ENCODE data around the gene PRKCE. TPM values are rescaled to one million over a fixed set of nuclear protein-coding genes. Genes with fewer than 3 reads are reported as not detected.

The PRKCE gene
- total RNA-seq, 1 experiment from 2014 or later: 4.4 TPM

DNA sequence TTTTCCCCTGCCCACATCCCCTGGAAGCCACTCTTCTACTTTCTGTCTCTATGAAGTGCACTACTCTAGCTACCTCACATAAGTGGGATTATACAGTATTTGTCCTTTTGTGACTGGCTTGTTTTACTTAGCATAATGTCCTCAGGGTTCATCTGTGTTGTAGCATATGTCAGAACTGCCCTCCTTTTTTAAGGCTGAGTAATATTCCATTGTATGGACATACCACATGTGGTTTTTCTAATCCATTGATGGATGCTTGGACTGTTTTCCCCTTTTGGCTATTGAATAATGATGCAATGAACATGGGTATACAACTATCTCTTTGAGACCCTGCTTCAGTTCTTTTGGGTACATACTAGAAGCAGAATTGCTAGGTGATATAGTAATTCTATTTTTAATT lies 95.9 kb downstream of the PRKCE start:
- H3K27me3 ChIP-seq (replicated peaks; ENCODE audit: control insufficient read depth, insufficient read depth, low read length): no peaks in the 10 kb centered on the region
- ChIA-PET POLR2A (no interaction called here), CTCF (no interaction called here)
- H3K36me3 ChIP-seq (ENCODE audit: control insufficient read depth, insufficient read depth, low read length): no peaks in the 10 kb centered on the region
- H3K4me3 ChIP-seq (ENCODE audit: low read depth, low read length): no peak overlapping the region
- H3K4me3 Mint-ChIP-seq (ENCODE audit: unreplicated experiment): no peak overlapping the region
- H3K4me1 ChIP-seq: no peaks in the 10 kb centered on the region
- peaks cover 10% of the 10 kb centered on the region for H3K9me3 Mint-ChIP-seq (ENCODE audit: unreplicated experiment)
- H3K27me3 Mint-ChIP-seq (ENCODE audit: insufficient read depth, unreplicated experiment): peaks cover 5% of the 10 kb centered on the region
- peaks cover 7% of the 10 kb centered on the region; the same call in 1 of the 2 replicates for H3K9me3 ChIP-seq
- H3K36me3 Mint-ChIP-seq (ENCODE audit: insufficient read depth, unreplicated experiment): no peaks in the 10 kb centered on the region
- TF ChIP-seq, protein P1, sequence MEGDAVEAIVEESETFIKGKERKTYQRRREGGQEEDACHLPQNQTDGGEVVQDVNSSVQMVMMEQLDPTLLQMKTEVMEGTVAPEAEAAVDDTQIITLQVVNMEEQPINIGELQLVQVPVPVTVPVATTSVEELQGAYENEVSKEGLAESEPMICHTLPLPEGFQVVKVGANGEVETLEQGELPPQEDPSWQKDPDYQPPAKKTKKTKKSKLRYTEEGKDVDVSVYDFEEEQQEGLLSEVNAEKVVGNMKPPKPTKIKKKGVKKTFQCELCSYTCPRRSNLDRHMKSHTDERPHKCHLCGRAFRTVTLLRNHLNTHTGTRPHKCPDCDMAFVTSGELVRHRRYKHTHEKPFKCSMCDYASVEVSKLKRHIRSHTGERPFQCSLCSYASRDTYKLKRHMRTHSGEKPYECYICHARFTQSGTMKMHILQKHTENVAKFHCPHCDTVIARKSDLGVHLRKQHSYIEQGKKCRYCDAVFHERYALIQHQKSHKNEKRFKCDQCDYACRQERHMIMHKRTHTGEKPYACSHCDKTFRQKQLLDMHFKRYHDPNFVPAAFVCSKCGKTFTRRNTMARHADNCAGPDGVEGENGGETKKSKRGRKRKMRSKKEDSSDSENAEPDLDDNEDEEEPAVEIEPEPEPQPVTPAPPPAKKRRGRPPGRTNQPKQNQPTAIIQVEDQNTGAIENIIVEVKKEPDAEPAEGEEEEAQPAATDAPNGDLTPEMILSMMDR (IDR thresholded peaks at IDR 0.05; ENCODE audit: insufficient read depth in 1 of 2, low read depth in 1 of 2, low read length in 1 of 2, severe bottlenecking in 1 of 2, unreplicated experiment in 1 of 2): no peak
- no TSS peak for BruUV-seq (replicated peaks)
- intact Hi-C loops (cut with micrococcal nuclease; ENCODE audit: unreplicated experiment): no loop called here
- H3K27ac Mint-ChIP-seq (ENCODE audit: unreplicated experiment): no peak overlapping the region
- DNase-seq: no peak
- H3K4me1 Mint-ChIP-seq (ENCODE audit: low read depth, unreplicated experiment): no peaks in the 10 kb centered on the region

DNA sequence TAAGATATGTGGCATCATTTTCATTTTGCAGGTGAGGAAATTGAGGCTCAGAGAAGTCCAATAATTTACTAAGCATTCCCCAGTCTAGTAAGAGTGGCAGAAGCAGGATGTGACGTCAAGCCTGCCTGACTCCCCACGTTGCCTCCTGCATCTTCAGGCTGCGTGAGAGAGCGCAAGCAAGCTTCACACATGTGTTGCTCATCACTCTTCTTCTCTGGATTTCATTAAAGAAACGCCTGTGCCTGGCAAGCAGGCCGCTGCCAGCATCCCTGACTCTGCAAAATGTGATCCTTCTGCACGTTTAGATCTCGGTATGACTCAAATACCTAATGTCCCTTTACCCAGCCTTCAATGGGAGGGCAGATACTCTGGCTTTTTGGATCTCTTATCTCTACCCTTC lies 96.8 kb downstream of the PRKCE start:
- H3K36me3 ChIP-seq (ENCODE audit: control insufficient read depth, insufficient read depth, low read length): no peaks in the 10 kb centered on the region
- intact Hi-C loops (cut with micrococcal nuclease; ENCODE audit: unreplicated experiment): no loop called here
- H3K4me1 Mint-ChIP-seq (ENCODE audit: low read depth, unreplicated experiment): no peaks in the 10 kb centered on the region
- peaks cover 5% of the 10 kb centered on the region for H3K27me3 Mint-ChIP-seq (ENCODE audit: insufficient read depth, unreplicated experiment)
- TF ChIP-seq, protein P1 (IDR thresholded peaks at IDR 0.05; ENCODE audit: insufficient read depth in 1 of 2, low read depth in 1 of 2, low read length in 1 of 2, severe bottlenecking in 1 of 2, unreplicated experiment in 1 of 2): no peak
- no peak overlapping the region for H3K4me3 ChIP-seq (ENCODE audit: low read depth, low read length)
- H3K27me3 ChIP-seq (replicated peaks; ENCODE audit: control insufficient read depth, insufficient read depth, low read length): no peaks in the 10 kb centered on the region
- no TSS peak for BruUV-seq (replicated peaks)
- POLR2A ChIA-PET: no interaction called here
- H3K36me3 Mint-ChIP-seq (ENCODE audit: insufficient read depth, unreplicated experiment): no peaks in the 10 kb centered on the region
- DNase-seq: no peak
- peaks cover 10% of the 10 kb centered on the region for H3K9me3 Mint-ChIP-seq (ENCODE audit: unreplicated experiment)
- CTCF ChIA-PET: no interaction called here
- H3K4me1 ChIP-seq: no peaks in the 10 kb centered on the region
- no peak overlapping the region for H3K4me3 Mint-ChIP-seq (ENCODE audit: unreplicated experiment)
- H3K27ac Mint-ChIP-seq (ENCODE audit: unreplicated experiment): no peak overlapping the region
- peaks cover 7% of the 10 kb centered on the region; the same call in 1 of the 2 replicates for H3K9me3 ChIP-seq

DNA sequence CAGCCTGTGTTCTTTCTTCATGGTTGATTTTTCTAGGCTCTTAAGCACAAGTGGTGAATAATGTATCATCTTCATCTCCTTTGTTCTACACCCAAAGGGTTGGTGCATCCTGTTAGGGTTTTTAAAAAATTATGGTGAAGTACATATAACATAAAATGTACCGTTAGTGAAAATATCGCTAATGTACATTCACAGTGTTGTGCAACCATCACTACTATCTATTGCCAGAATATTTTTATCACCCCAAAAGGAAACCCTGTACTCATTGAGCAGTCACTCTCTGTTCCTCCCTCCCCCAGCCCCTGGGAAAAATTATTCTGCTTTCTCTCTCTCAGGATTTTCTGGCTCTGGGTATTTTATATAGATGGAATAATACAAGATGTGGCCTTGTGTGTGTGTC lies 98.5 kb downstream of the PRKCE start:
- Histone ChIP-seq H3K9me3 (peaks cover 7% of the 10 kb centered on the region; the same call in 1 of the 2 replicates), H3K36me3 (ENCODE audit: control insufficient read depth, insufficient read depth, low read length) (no peaks in the 10 kb centered on the region), H3K27me3 (replicated peaks; ENCODE audit: control insufficient read depth, insufficient read depth, low read length) (no peaks in the 10 kb centered on the region), H3K4me1 (no peaks in the 10 kb centered on the region), H3K4me3 (ENCODE audit: low read depth, low read length) (no peak overlapping the region)
- POLR2A ChIA-PET: no interaction called here
- H3K36me3 Mint-ChIP-seq (ENCODE audit: insufficient read depth, unreplicated experiment): no peaks in the 10 kb centered on the region
- CTCF ChIA-PET: no interaction called here
- H3K27ac Mint-ChIP-seq (ENCODE audit: unreplicated experiment): no peak overlapping the region
- no TSS peak for BruUV-seq (replicated peaks)
- intact Hi-C loops (cut with micrococcal nuclease; ENCODE audit: unreplicated experiment): no loop called here
- no peaks in the 10 kb centered on the region for H3K4me1 Mint-ChIP-seq (ENCODE audit: low read depth, unreplicated experiment)
- no peak overlapping the region for H3K4me3 Mint-ChIP-seq (ENCODE audit: unreplicated experiment)
- H3K9me3 Mint-ChIP-seq (ENCODE audit: unreplicated experiment): peaks cover 10% of the 10 kb centered on the region
- TF ChIP-seq, protein P1 (IDR thresholded peaks at IDR 0.05; ENCODE audit: insufficient read depth in 1 of 2, low read depth in 1 of 2, low read length in 1 of 2, severe bottlenecking in 1 of 2, unreplicated experiment in 1 of 2): no peak
- peaks cover 3% of the 10 kb centered on the region for H3K27me3 Mint-ChIP-seq (ENCODE audit: insufficient read depth, unreplicated experiment)
- DNase-seq: no peak

Data from Caco-2 (cell line).